Erythroblast (primary cell): ENCODE data around the gene ALAS1.
A peak's percentile ranks its signal among the peaks of the same experiment; 100 is the strongest.
"Not testable (repeated sequence)": the region's sequence is repeated elsewhere in the genome, so short reads cannot be mapped to it uniquely, and the experiment has no call there.

ENCODE experiments used
- DNase-seq, 2 experiments: peaks; one replicate each; lab custom pipeline; 2025; lab: John Stamatoyannopoulos, UW
- GATA1 ChIP-seq: IDR thresholded peaks from 2 replicates; pipeline ENCODE4 v1.6.1; 2011; ENCODE audit warnings: low read depth, mild to moderate bottlenecking, control low read depth, low read length, moderate library complexity
- POLR2A ChIP-seq: IDR thresholded peaks from 2 replicates; pipeline ENCODE4 v1.6.1; 2011; ENCODE audit warnings: mild to moderate bottlenecking, low read length

The ALAS1 gene

GRCh38 chr3:52197842-52198625, at the start of gene ALAS1:
TSS of gene ALAS1 (plus strand) at chr3:52198160. CDS start at chr3:52199242, 1,082 bp downstream.
- TF ChIP-seq POLR2A = peak; percentile 83
- no peak for TF ChIP-seq GATA1
- DNase-seq = peak; percentile 93 to 97

GRCh38 chr3:52149021-52149420, 48.9 kb upstream of the ALAS1 start:
- no peak for DNase-seq

GRCh38 chr3:52149726-52150125, 48.2 kb upstream of the ALAS1 start:
- TF ChIP-seq GATA1 = no peak
- TF ChIP-seq POLR2A = no peak
- DNase-seq = no peak

More at GRCh38 chr3:52149021-52149420, 48.9 kb upstream of the ALAS1 start:
- TF ChIP-seq GATA1 (no peak), POLR2A (no peak)

- no peak for DNase-seq
- TF ChIP-seq GATA1 = no peak
- no peak for TF ChIP-seq POLR2A
These were observed 47.6 kb upstream of the ALAS1 start for GRCh38 chr3:52150357-52150756.

- TF ChIP-seq GATA1 (no peak), POLR2A (no peak)
- DNase-seq = no peak
These were observed 47.1 kb upstream of the ALAS1 start for GRCh38 chr3:52150860-52151259.

GRCh38 chr3:52151991-52152390, 46.0 kb upstream of the ALAS1 start:
- DNase-seq = not testable (repeated sequence)

GRCh38 chr3:52153389-52154096, 44.4 kb upstream of the ALAS1 start:
- DNase-seq = peak; percentile 62 to 66
- no peak for TF ChIP-seq GATA1
- no peak for TF ChIP-seq POLR2A

- DNase-seq = peak; percentile 92 to 95
- TF ChIP-seq GATA1 (no peak), POLR2A (peak; percentile 79)
These were observed 43.5 kb upstream of the ALAS1 start, which contains the start of gene POC1A for GRCh38 chr3:52154135-52155094. TSS of gene POC1A (minus strand) at chr3:52154423. CDS start at chr3:52154372, 51 bp downstream.

GRCh38 chr3:52155912-52156311, 42.0 kb upstream of the ALAS1 start:
- TF ChIP-seq GATA1 = no peak
- TF ChIP-seq POLR2A = no peak

GRCh38 chr3:52159503-52159902, 38.5 kb upstream of the ALAS1 start:
- TF ChIP-seq POLR2A (no peak), GATA1 (no peak)
- DNase-seq = no peak

More at GRCh38 chr3:52155912-52156311, 42.0 kb upstream of the ALAS1 start:
- no peak for DNase-seq

- TF ChIP-seq GATA1 (no peak), POLR2A (no peak)
- DNase-seq = no peak
These were observed 35.6 kb upstream of the ALAS1 start for GRCh38 chr3:52162250-52162872.

- DNase-seq = no peak
- TF ChIP-seq POLR2A (no peak), GATA1 (no peak)
These were observed 30.7 kb upstream of the ALAS1 start for GRCh38 chr3:52167240-52167639.

- not testable (repeated sequence) for DNase-seq
These were observed 27.7 kb upstream of the ALAS1 start for GRCh38 chr3:52170217-52170616.
